ENCODE data around the gene SEMA3A.

SEMA3A gene

GRCh38 chr7:83913174-83913573, 281.4 kb downstream of the SEMA3A start:
- in situ Hi-C loops (cut with MboI; ENCODE audit: low pct_unique_long_range_greater_than_20kb, low sequenced_read_pairs): no loop called here

GRCh38 chr7:83908526-83908925, 286.1 kb downstream of the SEMA3A start:
- in situ Hi-C loops (cut with MboI; ENCODE audit: low pct_unique_long_range_greater_than_20kb, low sequenced_read_pairs): no loop called here
- peak; percentile 13 for DNase-seq

More at GRCh38 chr7:83913174-83913573, 281.4 kb downstream of the SEMA3A start:
- no peak for DNase-seq
